OCI-LY3 (cell line): ENCODE measurements around the gene CEMIP.

Experiments
- CTCF ChIP-seq: fragments of 200-600, 300-600 bp; sonication (generic); IDR thresholded peaks from 2 replicates; pipeline ENCODE4 v1.5.1; 2014; ENCODE audit warnings: antibody characterized with exemption, low read length, low read depth
- EZH2phosphoT487 ChIP-seq: fragments of 200-600 bp; shearing (Covaris generic); IDR thresholded peaks from 2 replicates; pipeline ENCODE4 v1.6.1; 2018; ENCODE audit warnings: antibody characterized with exemption, mixed run types, low read depth

GRCh38 chr15:80916056-80916455 lies 136.9 kb downstream of the CEMIP start:
- TF ChIP-seq CTCF (no peak), EZH2phosphoT487 (no peak)
